Raji (cell line): ENCODE results near the gene ARHGAP15.

Source experiments
- POLR2A ChIP-seq: IDR thresholded peaks from 2 replicates; pipeline ENCODE4 v1.6.1; 2011; ENCODE audit warnings: low read depth, low read length, control low read depth; ENCODE audit not compliant: insufficient read depth

ARHGAP15 gene

DNA sequence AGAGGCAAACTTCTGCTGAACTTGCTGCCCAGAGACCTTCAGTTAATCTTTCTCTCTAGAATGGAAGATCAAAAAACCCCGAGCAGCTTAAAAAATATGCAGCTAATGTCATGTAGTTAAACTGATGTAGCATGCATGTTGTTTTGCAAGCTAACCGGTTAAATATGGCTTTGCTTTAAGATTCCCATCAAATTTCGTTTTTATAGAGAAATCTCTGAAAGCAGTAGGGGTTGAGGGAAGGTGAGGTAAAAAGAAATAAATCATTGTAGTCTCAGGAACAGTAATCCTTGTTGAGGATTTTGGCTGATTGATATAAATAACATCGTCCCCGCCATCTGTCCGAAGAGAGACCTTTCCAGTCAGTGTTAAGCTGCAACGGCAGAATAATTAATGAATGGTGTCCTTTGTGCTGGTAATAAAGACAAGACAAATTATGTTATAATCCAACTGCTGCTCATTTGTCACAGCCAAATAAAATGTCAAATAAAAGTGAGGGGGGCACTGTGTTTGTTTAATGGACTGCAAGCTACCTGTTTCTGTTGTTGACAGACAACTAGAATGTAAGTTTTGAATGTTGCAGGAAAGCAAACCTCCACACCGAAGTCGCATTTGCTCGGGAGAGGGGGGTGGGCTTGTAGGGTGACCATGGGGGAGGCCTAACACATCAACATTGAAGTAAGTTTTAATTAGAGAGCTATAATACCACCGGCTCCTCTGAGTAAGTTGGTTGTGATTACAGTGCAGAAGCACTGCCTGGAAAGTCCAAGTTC lies 555.5 kb downstream of the ARHGAP15 start:
- no peak for TF ChIP-seq POLR2A

GRCh38 chr2:143685421-143686078 lies 556.3 kb downstream of the ARHGAP15 start:
- no peak for TF ChIP-seq POLR2A

GRCh38 chr2:143686585-143687164 lies 557.5 kb downstream of the ARHGAP15 start:
- TF ChIP-seq POLR2A = no peak

- no peak for TF ChIP-seq POLR2A
Observed at GRCh38 chr2:143688248-143688647, 559.0 kb downstream of the ARHGAP15 start.

DNA sequence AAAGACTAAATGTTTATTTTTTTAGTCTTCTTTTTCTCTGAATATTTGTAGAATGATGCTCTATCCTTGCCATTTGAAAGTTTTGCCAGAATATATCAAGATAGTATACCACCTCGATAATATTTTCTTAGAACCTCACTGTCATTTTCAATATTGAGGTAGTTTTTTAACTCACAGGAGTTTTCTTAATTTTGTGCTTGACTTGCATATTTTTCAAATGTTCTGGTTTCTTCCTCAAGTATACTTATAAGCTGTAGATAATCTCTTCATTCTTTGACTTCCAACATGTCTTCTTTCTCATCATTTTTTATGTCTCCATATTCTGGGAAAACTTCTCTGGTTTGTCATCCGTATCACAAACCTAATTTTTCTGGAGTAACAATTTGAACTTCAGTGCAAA lies 559.6 kb downstream of the ARHGAP15 start:
- TF ChIP-seq POLR2A = no peak

GRCh38 chr2:143689541-143689940 lies 560.3 kb downstream of the ARHGAP15 start:
- no peak for TF ChIP-seq POLR2A

- TF ChIP-seq POLR2A = no peak
Observed at GRCh38 chr2:143690235-143690634, 561.0 kb downstream of the ARHGAP15 start.

- TF ChIP-seq POLR2A = no peak
Observed at GRCh38 chr2:143691121-143691520, 561.9 kb downstream of the ARHGAP15 start.

GRCh38 chr2:143692162-143692561 lies 562.9 kb downstream of the ARHGAP15 start:
- TF ChIP-seq POLR2A = no peak

GRCh38 chr2:143692967-143693366 lies 563.7 kb downstream of the ARHGAP15 start:
- TF ChIP-seq POLR2A = no peak

DNA sequence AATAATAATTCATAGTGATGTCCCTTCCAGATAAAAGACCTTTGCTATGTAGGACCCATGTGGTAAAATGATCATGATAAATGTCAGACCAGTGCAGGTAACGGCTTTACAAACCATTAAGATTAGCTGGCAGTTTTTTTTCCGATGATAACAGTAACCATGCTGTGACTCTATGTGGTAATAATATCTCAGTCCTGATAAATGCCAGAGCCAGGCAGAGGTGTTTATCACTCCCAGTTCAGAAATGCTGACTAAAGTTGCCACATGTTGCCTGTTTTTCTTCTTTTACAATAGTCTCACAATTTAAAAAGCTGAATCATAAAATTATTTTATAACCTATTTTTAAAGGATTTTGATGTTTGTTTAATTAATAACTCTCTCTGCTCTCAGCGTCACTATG lies 565.1 kb downstream of the ARHGAP15 start:
- no peak for TF ChIP-seq POLR2A

DNA sequence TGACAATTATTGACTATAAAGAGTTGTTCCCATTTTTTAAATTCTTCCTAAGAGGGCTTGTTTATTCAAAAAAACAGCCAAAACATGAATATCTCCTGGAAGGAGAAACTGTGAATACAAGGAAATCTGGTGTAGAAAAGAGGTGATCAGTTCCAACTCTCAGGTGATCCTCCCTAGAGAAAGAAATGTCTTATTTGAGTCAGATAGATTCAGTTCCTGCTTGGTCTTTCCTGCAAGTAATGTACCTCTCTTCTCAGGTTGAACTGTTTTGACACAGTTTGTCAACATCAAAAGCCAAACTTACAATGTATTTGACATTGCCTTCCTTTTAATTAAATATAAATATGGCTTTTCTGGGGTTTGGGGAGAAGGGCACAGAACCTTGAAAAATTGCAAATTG lies 567.4 kb downstream of the ARHGAP15 start:
- TF ChIP-seq POLR2A = no peak

DNA sequence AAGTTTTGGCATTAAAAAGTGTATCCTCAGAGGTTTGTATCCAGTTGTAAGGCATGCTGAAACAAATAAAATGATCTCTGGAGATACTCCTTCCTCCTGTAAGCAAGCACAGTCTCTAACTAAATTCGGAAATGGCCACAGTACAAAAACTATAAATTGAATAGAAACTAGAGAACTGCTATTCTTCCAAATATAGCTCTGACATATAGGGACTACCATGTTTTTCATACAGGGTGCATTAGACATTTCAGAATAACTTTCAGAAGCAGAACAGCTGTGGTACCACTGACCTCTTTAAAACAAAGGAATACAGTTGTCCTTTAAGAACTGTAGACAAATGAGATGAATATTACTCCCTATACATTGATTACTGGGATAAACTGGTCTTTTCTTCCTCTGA lies 568.5 kb downstream of the ARHGAP15 start:
- TF ChIP-seq POLR2A = no peak

DNA sequence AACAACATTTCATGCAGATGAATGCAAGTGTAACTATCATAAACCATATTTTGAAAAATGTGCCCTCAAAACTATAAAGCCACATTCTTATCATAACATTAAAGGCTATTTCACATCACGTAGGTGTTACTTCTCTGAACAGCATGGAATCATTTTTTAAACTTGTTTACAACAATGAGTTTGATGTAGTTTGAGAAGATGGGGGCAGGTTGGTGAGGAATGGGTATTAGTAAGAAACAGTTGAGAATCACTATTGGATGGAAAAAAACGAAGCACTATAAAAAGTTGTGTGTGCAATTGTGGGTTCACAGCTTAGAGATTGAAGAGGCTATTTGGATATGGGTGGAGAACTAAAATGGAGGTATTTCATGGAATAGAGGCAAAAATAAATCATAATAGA lies 569.1 kb downstream of the ARHGAP15 start:
- TF ChIP-seq POLR2A = no peak

DNA sequence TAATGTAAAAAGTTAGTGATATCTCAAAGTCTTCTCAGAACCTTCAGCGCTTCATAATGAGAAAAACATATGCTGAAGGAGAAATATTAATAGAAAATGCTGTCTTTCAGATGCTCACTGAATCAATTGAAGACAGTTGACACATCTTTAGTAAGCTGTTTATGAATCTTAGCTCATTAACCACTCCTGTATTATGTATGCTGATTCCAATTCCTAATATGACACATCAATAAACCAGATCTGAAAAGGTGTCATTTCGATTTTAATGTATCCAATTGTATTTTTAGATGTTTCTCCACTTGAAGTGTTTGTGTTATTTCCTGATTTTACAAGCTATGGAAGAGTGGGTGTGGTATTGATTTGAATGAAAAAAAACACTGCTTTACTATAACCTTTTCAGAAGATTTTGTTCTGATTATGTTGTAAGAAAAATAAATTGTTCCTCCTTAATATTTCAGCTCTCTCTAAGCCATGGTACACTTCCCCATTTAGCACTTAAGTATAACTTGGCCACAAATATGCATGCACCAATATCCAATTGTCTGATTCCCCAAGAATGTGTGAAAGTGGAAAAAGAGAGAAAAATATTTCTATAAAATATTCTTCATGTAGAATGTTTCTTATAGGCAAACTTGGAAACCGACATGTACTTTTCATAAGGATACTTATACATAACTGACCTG lies 569.8 kb downstream of the ARHGAP15 start:
- no peak for TF ChIP-seq POLR2A

GRCh38 chr2:143700865-143701264 lies 571.6 kb downstream of the ARHGAP15 start:
- TF ChIP-seq POLR2A = no peak
